Measurements from ENCODE around the gene RFX3. TPM values are rescaled to one million over a fixed set of nuclear protein-coding genes. Genes with fewer than 3 reads are reported as not detected.

RFX3 gene
- total RNA-seq, 1 experiment from 2014 or later = 7.4 TPM

DNA sequence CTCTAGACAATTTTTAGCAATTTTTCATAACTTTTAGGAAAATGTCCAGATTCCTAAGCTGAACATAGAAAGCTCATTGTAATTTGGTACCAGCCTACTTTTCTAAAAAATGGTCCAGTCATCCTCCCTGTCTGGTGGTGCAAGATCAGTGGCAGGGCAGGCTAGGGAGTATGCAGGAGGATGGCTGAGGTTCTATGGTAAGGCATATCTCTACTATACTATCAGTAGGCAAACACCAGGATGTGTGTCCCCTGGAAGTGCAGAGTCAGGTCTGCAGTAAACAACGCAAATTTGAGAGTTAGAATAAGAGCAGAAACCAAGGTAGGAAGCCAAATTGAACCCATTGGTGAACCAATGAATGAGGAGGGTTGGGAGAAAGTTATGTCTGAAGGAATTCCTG lies 22.8 kb upstream of the RFX3 start:
- intact Hi-C loops (cut with micrococcal nuclease; ENCODE audit: unreplicated experiment) = no loop called here
- no peak for TF ChIP-seq EZH2 (IDR thresholded peaks at IDR 0.05; ENCODE audit: borderline replicate concordance, low read depth, low read length, poor library complexity, severe bottlenecking)
- TF ChIP-seq, protein P1, sequence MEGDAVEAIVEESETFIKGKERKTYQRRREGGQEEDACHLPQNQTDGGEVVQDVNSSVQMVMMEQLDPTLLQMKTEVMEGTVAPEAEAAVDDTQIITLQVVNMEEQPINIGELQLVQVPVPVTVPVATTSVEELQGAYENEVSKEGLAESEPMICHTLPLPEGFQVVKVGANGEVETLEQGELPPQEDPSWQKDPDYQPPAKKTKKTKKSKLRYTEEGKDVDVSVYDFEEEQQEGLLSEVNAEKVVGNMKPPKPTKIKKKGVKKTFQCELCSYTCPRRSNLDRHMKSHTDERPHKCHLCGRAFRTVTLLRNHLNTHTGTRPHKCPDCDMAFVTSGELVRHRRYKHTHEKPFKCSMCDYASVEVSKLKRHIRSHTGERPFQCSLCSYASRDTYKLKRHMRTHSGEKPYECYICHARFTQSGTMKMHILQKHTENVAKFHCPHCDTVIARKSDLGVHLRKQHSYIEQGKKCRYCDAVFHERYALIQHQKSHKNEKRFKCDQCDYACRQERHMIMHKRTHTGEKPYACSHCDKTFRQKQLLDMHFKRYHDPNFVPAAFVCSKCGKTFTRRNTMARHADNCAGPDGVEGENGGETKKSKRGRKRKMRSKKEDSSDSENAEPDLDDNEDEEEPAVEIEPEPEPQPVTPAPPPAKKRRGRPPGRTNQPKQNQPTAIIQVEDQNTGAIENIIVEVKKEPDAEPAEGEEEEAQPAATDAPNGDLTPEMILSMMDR (conservative IDR thresholded peaks at IDR 0.05; ENCODE audit: low read depth, low read length) = no peak
- no peak overlapping the region for H3K4me3 ChIP-seq (ENCODE audit: low read depth, low read length, poor library complexity, severe bottlenecking)
- BruUV-seq (replicated peaks) = no TSS peak
- ChIA-PET POLR2A (ENCODE audit: low non-redundant PET) (no interaction called here), CTCF (no interaction called here)
- H3K27ac ChIP-seq (ENCODE audit: low read depth, low read length, poor library complexity, severe bottlenecking) = no peak overlapping the region
- no peaks in the 10 kb centered on the region for H3K36me3 ChIP-seq (ENCODE audit: insufficient read depth, low read length, poor library complexity, severe bottlenecking)
- no peaks in the 10 kb centered on the region for H3K27me3 ChIP-seq (replicated peaks; ENCODE audit: insufficient read depth, low read depth, low read length, poor library complexity)
- peaks cover 41% of the 10 kb centered on the region for H3K4me1 ChIP-seq (ENCODE audit: insufficient read depth, low read length, poor library complexity, severe bottlenecking)
- no peaks in the 10 kb centered on the region for H3K9me3 ChIP-seq (ENCODE audit: low read depth, low read length, poor library complexity, severe bottlenecking)
- no peak for DNase-seq (ENCODE audit: low spot score)

DNA sequence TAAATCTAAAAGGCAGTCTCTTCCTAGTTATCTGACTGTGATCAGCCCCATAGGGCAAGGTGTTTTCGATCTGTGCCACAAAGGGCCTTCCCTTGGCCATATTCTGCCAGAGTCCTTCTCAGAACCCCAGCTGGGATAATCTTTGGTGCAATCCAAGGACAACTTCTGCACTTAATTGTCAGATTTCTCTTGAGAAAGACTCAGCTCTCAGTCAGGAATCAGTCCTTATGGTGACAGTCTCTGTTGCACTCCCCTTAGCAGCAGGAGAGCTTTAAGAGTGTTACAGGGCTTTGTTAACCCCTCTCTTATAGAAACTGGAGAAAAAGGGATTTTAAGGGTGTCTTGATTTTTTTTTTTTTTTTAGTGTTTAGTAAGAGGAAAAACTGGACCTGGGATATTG lies 15.4 kb upstream of the RFX3 start:
- peak; percentile 69 for DNase-seq (ENCODE audit: low spot score)
- POLR2A ChIA-PET (ENCODE audit: low non-redundant PET) = no interaction called here
- Histone ChIP-seq H3K27me3 (replicated peaks; ENCODE audit: insufficient read depth, low read depth, low read length, poor library complexity) (no peaks in the 10 kb centered on the region), H3K4me1 (ENCODE audit: insufficient read depth, low read length, poor library complexity, severe bottlenecking) (peaks cover 22% of the 10 kb centered on the region), H3K27ac (ENCODE audit: low read depth, low read length, poor library complexity, severe bottlenecking) (peak overlapping the region; percentile 10), H3K4me3 (ENCODE audit: low read depth, low read length, poor library complexity, severe bottlenecking) (no peak overlapping the region), H3K36me3 (ENCODE audit: insufficient read depth, low read length, poor library complexity, severe bottlenecking) (no peaks in the 10 kb centered on the region), H3K9me3 (ENCODE audit: low read depth, low read length, poor library complexity, severe bottlenecking) (no peaks in the 10 kb centered on the region)
- CTCF ChIA-PET = no interaction called here
- BruUV-seq (replicated peaks) = no TSS peak
- TF ChIP-seq, protein P1 (conservative IDR thresholded peaks at IDR 0.05; ENCODE audit: low read depth, low read length) = no peak
- no peak for TF ChIP-seq EZH2 (IDR thresholded peaks at IDR 0.05; ENCODE audit: borderline replicate concordance, low read depth, low read length, poor library complexity, severe bottlenecking)
- intact Hi-C loops (cut with micrococcal nuclease; ENCODE audit: unreplicated experiment) = no loop called here

DNA sequence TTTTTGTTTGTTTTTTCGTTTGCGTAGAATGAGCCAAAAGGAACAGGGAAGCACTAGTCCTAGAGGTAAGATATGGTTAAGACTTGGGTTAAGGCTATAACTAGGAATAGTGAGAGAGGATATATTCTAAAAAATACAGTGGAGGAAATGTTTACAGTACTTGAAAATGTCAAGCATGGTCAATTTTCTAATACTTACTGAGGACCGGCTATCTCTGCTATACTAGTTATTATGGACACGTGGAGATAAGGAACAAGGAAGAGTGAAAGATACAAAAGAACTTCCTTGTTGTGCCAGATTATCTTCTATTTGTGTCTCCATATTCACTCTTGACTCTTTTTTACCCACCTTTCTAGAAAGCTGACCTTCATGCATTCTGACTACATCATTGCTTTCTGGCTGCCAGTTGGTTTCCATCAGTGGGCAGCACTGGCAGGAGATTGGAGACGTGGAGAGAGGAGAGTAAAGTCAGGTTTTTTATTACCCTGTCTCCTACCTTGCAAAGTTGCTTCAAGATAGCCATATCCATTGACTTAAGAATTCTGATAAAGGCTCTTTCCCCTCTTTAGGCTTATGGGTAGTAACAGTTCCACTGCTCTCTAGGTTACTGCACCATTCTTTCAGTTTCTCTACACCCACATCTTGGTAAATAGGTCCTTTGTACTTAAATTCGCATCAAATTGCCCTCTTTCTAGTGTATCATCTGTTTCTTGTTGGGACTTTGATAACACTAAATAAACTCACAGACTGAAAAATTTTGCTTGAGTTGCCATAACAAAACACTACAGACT lies 9.0 kb upstream of the RFX3 start:
- Histone ChIP-seq H3K4me3 (ENCODE audit: low read depth, low read length, poor library complexity, severe bottlenecking) (no peak overlapping the region), H3K9me3 (ENCODE audit: low read depth, low read length, poor library complexity, severe bottlenecking) (no peaks in the 10 kb centered on the region), H3K4me1 (ENCODE audit: insufficient read depth, low read length, poor library complexity, severe bottlenecking) (peaks cover 5% of the 10 kb centered on the region), H3K36me3 (ENCODE audit: insufficient read depth, low read length, poor library complexity, severe bottlenecking) (no peaks in the 10 kb centered on the region), H3K27me3 (replicated peaks; ENCODE audit: insufficient read depth, low read depth, low read length, poor library complexity) (no peaks in the 10 kb centered on the region), H3K27ac (ENCODE audit: low read depth, low read length, poor library complexity, severe bottlenecking) (no peak overlapping the region)
- no peak for DNase-seq (ENCODE audit: low spot score)
- intact Hi-C loops (cut with micrococcal nuclease; ENCODE audit: unreplicated experiment) = no loop called here
- CTCF ChIA-PET = no interaction called here
- TF ChIP-seq, protein P1 (conservative IDR thresholded peaks at IDR 0.05; ENCODE audit: low read depth, low read length) = no peak
- TF ChIP-seq EZH2 (IDR thresholded peaks at IDR 0.05; ENCODE audit: borderline replicate concordance, low read depth, low read length, poor library complexity, severe bottlenecking) = no peak
- no TSS peak for BruUV-seq (replicated peaks)
- POLR2A ChIA-PET (ENCODE audit: low non-redundant PET) = no interaction called here
